ACC112 (cell line): ENCODE measurements around the gene SPOP.
"Not testable (repeated sequence)": the region's sequence is repeated elsewhere in the genome, so short reads cannot be mapped to it uniquely, and the experiment has no call there.

ENCODE experiments used
- H2AFZ ChIP-seq: fragments of 200-600 bp; sonication (generic); one replicate; pipeline ENCODE4 v1.6.0; 2017; ENCODE audit warnings: antibody characterized with exemption, low read length; ENCODE audit not compliant: unreplicated experiment
- H3K27ac ChIP-seq: fragments of 200-600 bp; sonication (generic); 2 replicates; pipeline ENCODE4 v1.5.1; 2014; ENCODE audit warnings: low read depth, mild to moderate bottlenecking, antibody characterized with exemption, low read length, moderate library complexity
- H3K27me3 ChIP-seq: fragments of 200-600 bp; sonication (generic); 2 replicates; pipeline ENCODE4 v1.6.1; 2014; ENCODE audit warnings: mild to moderate bottlenecking, antibody characterized with exemption, low read length, moderate library complexity, mixed read lengths; ENCODE audit not compliant: insufficient read depth
- H3K36me3 ChIP-seq: fragments of 200-600 bp; sonication (generic); 2 replicates; pipeline ENCODE4 v1.6.1; 2016; ENCODE audit warnings: mild to moderate bottlenecking, antibody characterized with exemption, low read length, moderate library complexity, mixed read lengths; ENCODE audit not compliant: insufficient read depth
- H3K4me1 ChIP-seq: fragments of 200-600 bp; sonication (generic); one replicate; pipeline ENCODE4 v1.6.1; 2016; ENCODE audit warnings: low read length, mixed read lengths; ENCODE audit not compliant: insufficient read depth, unreplicated experiment, control insufficient read depth
- H3K4me3 ChIP-seq: fragments of 200-600 bp; sonication (generic); 2 replicates; pipeline ENCODE4 v1.5.1; 2014; ENCODE audit warnings: mild to moderate bottlenecking, low read depth, low read length
- H3K79me2 ChIP-seq: fragments of 200-600 bp; sonication (generic); one replicate; pipeline ENCODE4 v1.6.0; 2016; ENCODE audit warnings: low read length; ENCODE audit not compliant: control insufficient read depth, unreplicated experiment, insufficient read depth

The SPOP gene

DNA sequence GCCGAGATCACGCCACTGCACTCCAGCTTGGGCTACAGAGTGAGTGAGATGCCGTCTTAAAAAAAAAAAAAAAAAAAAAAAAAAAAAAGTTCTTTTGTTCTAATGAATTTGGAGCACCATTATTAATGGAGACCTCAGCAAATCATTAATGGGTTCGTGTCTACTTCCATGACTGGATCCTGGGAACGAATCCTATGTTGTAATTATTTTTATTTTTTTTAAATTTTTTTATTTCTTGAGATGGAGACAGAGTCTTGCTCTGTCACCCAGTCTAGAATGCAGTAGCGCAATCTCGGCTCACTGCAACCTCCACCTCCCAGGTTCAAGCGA, 30.7 kb downstream of the SPOP start:
- Histone ChIP-seq H3K79me2 (peaks cover 60% of the 10 kb centered on the region), H3K27ac (peak overlapping the region; percentile 99)

DNA sequence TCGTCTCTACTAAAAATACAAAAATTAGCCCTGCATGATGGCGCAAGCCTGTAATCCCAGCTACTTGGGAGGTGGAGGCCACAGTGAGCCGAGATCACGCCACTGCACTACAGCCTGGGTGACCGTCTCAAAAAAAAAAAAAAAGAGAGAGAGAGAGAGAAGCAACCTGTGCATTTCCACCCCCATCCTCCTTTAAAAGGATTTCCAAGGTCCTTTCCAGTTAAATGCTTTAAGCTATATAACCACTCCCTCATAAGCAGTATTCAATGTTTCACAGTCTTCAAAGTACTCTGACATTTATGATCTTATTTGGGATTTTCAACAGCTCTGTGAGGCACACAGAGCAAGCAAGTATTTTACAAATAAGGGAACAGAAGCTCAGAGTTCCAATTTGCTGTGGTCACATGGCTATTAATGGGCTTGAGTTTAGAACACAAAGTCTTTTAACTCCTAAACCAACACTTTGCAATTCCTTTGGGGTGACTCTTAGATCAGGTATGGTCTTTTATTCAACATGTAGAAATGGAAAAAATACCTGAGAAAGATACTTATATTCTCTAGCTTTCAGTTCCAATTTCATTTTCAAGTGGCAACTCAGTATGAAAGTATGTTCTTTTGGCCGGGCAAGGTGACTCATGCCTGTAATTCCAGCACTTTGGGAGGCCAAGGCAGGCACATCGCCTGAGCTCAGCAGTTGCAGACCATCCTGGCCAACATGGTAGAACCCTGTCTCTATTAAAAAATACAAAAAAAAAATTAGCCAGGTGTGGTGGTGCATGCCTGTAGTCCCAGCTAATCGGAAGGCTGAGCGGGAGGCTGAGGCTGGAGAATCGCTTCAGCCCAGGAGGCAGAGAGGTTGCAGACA, 31.3 kb downstream of the SPOP start:
- peak overlapping the region; percentile 99 for H3K27ac ChIP-seq
- H2AFZ ChIP-seq: peak overlapping the region; percentile 74
- H3K4me3 ChIP-seq: peak overlapping the region; percentile 76

More for the DNA sequence above, 30.7 kb downstream of the SPOP start:
- H3K4me1 ChIP-seq: peaks cover 31% of the 10 kb centered on the region
- H2AFZ ChIP-seq: no peak overlapping the region
- H3K36me3 ChIP-seq: no peaks in the 10 kb centered on the region
- no peak overlapping the region for H3K4me3 ChIP-seq
- no peaks in the 10 kb centered on the region for H3K27me3 ChIP-seq

GRCh38 chr17:49646056-49646390, 31.9 kb downstream of the SPOP start:
- peak overlapping the region; percentile 76 for H3K4me3 ChIP-seq
- H3K36me3 ChIP-seq, H3K27me3 ChIP-seq, H2AFZ ChIP-seq: not testable (repeated sequence)
- peaks cover 31% of the 10 kb centered on the region for H3K4me1 ChIP-seq
- H3K27ac ChIP-seq: peak overlapping the region; percentile 99
- H3K79me2 ChIP-seq: peaks cover 61% of the 10 kb centered on the region

More for the DNA sequence above, 31.3 kb downstream of the SPOP start:
- Histone ChIP-seq H3K4me1 (peaks cover 31% of the 10 kb centered on the region), H3K36me3 (no peaks in the 10 kb centered on the region), H3K79me2 (peaks cover 63% of the 10 kb centered on the region), H3K27me3 (no peaks in the 10 kb centered on the region)

GRCh38 chr17:49645654-49646053, 32.2 kb downstream of the SPOP start:
- peaks cover 31% of the 10 kb centered on the region for H3K4me1 ChIP-seq
- H3K4me3 ChIP-seq: peak overlapping the region; percentile 76; the same call in 1 of the 2 replicates
- peaks cover 59% of the 10 kb centered on the region for H3K79me2 ChIP-seq
- H3K27me3 ChIP-seq: no peaks in the 10 kb centered on the region
- peaks cover 2% of the 10 kb centered on the region; the same call in 1 of the 2 replicates for H3K36me3 ChIP-seq
- no peak overlapping the region for H2AFZ ChIP-seq
- H3K27ac ChIP-seq: peak overlapping the region; percentile 99

DNA sequence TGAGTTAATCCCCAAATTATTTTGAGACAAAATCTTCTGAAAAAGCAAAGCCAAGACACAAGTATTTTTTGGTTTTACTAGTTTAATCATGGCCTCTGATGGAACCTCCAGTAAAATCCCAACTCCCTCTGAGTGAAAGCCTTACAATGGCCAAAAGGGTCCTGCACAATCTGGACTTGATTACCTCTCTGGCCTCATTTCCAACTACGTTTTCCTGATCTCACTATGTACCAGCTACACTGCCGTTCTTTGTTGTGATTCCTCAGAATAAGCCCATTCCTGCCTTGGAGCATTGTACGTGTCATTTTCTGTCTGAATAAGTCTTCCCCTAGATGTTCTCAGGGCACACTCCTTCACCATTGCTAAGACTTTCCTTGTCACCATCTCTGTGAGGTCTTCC, 37.3 kb downstream of the SPOP start:
- Histone ChIP-seq H3K4me3 (no peak overlapping the region), H3K36me3 (peaks cover 17% of the 10 kb centered on the region), H3K79me2 (peaks cover 68% of the 10 kb centered on the region), H3K27me3 (no peaks in the 10 kb centered on the region), H2AFZ (no peak overlapping the region), H3K27ac (no peak overlapping the region), H3K4me1 (peaks cover 31% of the 10 kb centered on the region)

DNA sequence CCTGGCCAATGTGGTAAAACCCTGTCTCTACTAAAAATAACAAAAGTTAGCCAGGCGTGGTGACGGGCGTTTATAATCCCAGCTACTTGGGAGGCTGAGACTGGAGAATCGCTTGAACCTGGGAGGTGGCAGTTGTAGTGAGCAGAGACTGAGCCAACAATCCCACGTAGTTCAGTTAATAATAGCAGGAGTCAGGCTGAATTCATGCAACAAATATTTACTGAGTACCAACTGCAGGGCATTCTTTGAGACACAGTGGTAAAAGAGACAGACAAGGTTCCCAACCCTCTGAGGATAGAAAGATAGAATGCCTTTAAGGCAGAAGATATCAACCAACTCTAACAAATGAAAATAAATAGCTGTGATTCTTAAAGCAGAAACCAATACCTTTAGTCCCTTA, 39.1 kb downstream of the SPOP start:
- H3K36me3 ChIP-seq: peaks cover 17% of the 10 kb centered on the region
- peaks cover 37% of the 10 kb centered on the region for H3K4me1 ChIP-seq
- no peak overlapping the region for H3K27ac ChIP-seq
- H2AFZ ChIP-seq: no peak overlapping the region
- no peak overlapping the region for H3K4me3 ChIP-seq
- peaks cover 65% of the 10 kb centered on the region for H3K79me2 ChIP-seq
- no peaks in the 10 kb centered on the region for H3K27me3 ChIP-seq

- Histone ChIP-seq H3K79me2 (peaks cover 66% of the 10 kb centered on the region), H2AFZ (no peak overlapping the region), H3K27me3 (no peaks in the 10 kb centered on the region), H3K27ac (0 out of 2 replicates have a peak overlapping the region, but pooled peaks have one; percentile 53), H3K4me1 (peaks cover 37% of the 10 kb centered on the region), H3K36me3 (peaks cover 17% of the 10 kb centered on the region), H3K4me3 (no peak overlapping the region)
Measured at GRCh38 chr17:49637739-49638138, 40.2 kb downstream of the SPOP start.

GRCh38 chr17:49637050-49637449, 40.8 kb downstream of the SPOP start:
- Histone ChIP-seq H2AFZ (no peak overlapping the region), H3K79me2 (peaks cover 62% of the 10 kb centered on the region), H3K27me3 (no peaks in the 10 kb centered on the region), H3K27ac (peak overlapping the region; percentile 53), H3K4me3 (peak overlapping the region; percentile 26; the same call in 1 of the 2 replicates), H3K36me3 (peaks cover 17% of the 10 kb centered on the region), H3K4me1 (peaks cover 37% of the 10 kb centered on the region)

GRCh38 chr17:49635121-49635520, 42.8 kb downstream of the SPOP start:
- peaks cover 13% of the 10 kb centered on the region for H3K36me3 ChIP-seq
- peaks cover 37% of the 10 kb centered on the region for H3K4me1 ChIP-seq
- no peak overlapping the region for H3K27ac ChIP-seq
- no peaks in the 10 kb centered on the region for H3K27me3 ChIP-seq
- H3K4me3 ChIP-seq: no peak overlapping the region
- peaks cover 63% of the 10 kb centered on the region for H3K79me2 ChIP-seq
- H2AFZ ChIP-seq: no peak overlapping the region

- Histone ChIP-seq H3K27ac (no peak overlapping the region), H3K79me2 (peaks cover 69% of the 10 kb centered on the region), H3K4me1 (peaks cover 44% of the 10 kb centered on the region), H2AFZ (no peak overlapping the region), H3K4me3 (no peak overlapping the region), H3K27me3 (no peaks in the 10 kb centered on the region), H3K36me3 (peaks cover 11% of the 10 kb centered on the region)
Measured at GRCh38 chr17:49634485-49634860, 43.4 kb downstream of the SPOP start.
